Smooth muscle cell (in vitro differentiated cells): Measurements from ENCODE around the gene ERC2. TPM values are rescaled to one million over a fixed set of nuclear protein-coding genes. Genes with fewer than 3 reads are reported as not detected.
A peak's percentile ranks its signal among the peaks of the same experiment; 100 is the strongest.

Experiments used
- DNase-seq: peaks from one replicate; lab custom pipeline; 2025; ENCODE audit not compliant: unreplicated experiment; lab: John Stamatoyannopoulos, UW
- H2AFZ ChIP-seq: fragments of 200-600 bp; sonication (generic); 2 replicates; pipeline ENCODE4 v1.6.0; 2016; ENCODE audit warnings: antibody characterized with exemption, low read depth, mild to moderate bottlenecking
- H3F3A ChIP-seq: fragments of 200-600 bp; sonication (generic); 2 replicates; pipeline ENCODE4 v1.6.0; 2017; ENCODE audit warnings: antibody characterized with exemption, low read depth
- H3K27ac ChIP-seq: fragments of 200-600 bp; sonication (generic); 2 replicates; pipeline ENCODE4 v1.5.1; 2016; ENCODE audit warnings: low read depth, mild to moderate bottlenecking
- H3K27me3 ChIP-seq: fragments of 200-600 bp; sonication (generic); 2 replicates; pipeline ENCODE4 v1.6.1; 2016; ENCODE audit warnings: low read depth, mild to moderate bottlenecking
- H3K36me3 ChIP-seq: fragments of 200-600 bp; sonication (generic); 2 replicates; pipeline ENCODE4 v1.5.1; 2016; ENCODE audit warnings: low read depth
- H3K4me1 ChIP-seq: fragments of 200-600 bp; sonication (generic); 2 replicates; pipeline ENCODE4 v1.5.1; 2016; ENCODE audit warnings: low read depth
- H3K4me2 ChIP-seq: fragments of 200-600 bp; sonication (generic); 2 replicates; pipeline ENCODE4 v1.6.0; 2016; ENCODE audit warnings: mild to moderate bottlenecking
- H3K4me3 ChIP-seq: fragments of 200-600 bp; sonication (generic); 2 replicates; pipeline ENCODE4 v1.5.1; 2016; ENCODE audit warnings: mild to moderate bottlenecking
- H3K79me2 ChIP-seq: fragments of 200-600 bp; sonication (generic); 2 replicates; pipeline ENCODE4 v1.6.0; 2016; ENCODE audit warnings: low read depth, mild to moderate bottlenecking
- H3K9ac ChIP-seq: fragments of 200-600 bp; sonication (generic); 2 replicates; pipeline ENCODE4 v1.6.0; 2016; ENCODE audit warnings: low read depth
- H3K9me3 ChIP-seq: fragments of 200-600 bp; sonication (generic); replicated peaks from 2 replicates; pipeline ENCODE4 v1.5.1; 2016; ENCODE audit warnings: low read depth
- H4K20me1 ChIP-seq: fragments of 200-600 bp; sonication (generic); 2 replicates; pipeline ENCODE4 v1.6.0; 2016; ENCODE audit warnings: low read depth
- CTCF ChIP-seq: fragments of 200-600 bp; sonication (generic); IDR thresholded peaks from 2 replicates; pipeline ENCODE4 v1.5.1; 2017; ENCODE audit warnings: borderline replicate concordance, mild to moderate bottlenecking, antibody characterized with exemption; ENCODE audit not compliant: insufficient read depth, poor library complexity, severe bottlenecking
- WGBS: methylation state at CpG from one replicate; pipeline ENCODE4 v1.1.7; 2016; ENCODE audit warnings: low lambda C conversion rate; 5-methylcytosine and 5-hydroxymethylcytosine counted together
- polyA plus RNA-seq: library from polyadenylated mRNA; unstranded; fragments of >200 nt; fragmentation: Nextera tagmentation; extraction: Ambion mirVana; gene quantifications from 2 replicates; pipeline ENCODE4 v1.2.1, GENCODE V29; 2016
- total RNA-seq: library from RNA; depleted of rRNA; stranded (reverse); fragments of >200 nt; gene quantifications from 2 replicates; pipeline ENCODE4 v1.2.3, GENCODE V29; 2014

The ERC2 gene
- total and polyA plus RNA-seq, 2 experiments from 2014 or later = 1.1 TPM; not detected in 1

DNA sequence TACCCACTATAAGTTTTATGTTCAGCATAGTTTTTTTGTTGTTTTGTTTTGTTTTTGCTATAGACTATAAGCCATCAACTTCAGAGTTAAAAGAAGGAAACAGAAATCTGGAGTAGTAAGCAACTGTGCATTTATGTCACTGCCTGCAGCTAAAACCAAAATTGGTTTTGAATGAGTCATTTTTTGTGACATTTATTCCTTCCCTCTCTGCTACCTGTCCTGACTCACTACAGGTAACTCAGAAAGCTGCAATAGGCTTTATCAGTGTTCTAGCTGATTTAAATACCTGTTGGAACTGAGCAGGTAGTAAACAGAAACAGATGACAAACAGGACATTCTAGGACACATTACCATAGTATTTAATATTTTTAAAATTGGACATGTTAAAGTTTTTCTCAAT, 587.9 kb downstream of the ERC2 start:
- Histone ChIP-seq H4K20me1 (no peaks in the 10 kb centered on the region), H3K27ac (no peak overlapping the region), H3K9me3 (no peaks in the 10 kb centered on the region), H3F3A (peaks cover 4% of the 10 kb centered on the region), H3K27me3 (peaks cover 4% of the 10 kb centered on the region), H3K79me2 (no peaks in the 10 kb centered on the region), H3K4me2 (peak overlapping the region; percentile 33), H3K36me3 (no peaks in the 10 kb centered on the region), H3K4me3 (no peak overlapping the region), H3K9ac (no peak overlapping the region), H3K4me1 (peaks cover 25% of the 10 kb centered on the region), H2AFZ (no peak overlapping the region)
- no peak for DNase-seq
- TF ChIP-seq CTCF = no peak

DNA sequence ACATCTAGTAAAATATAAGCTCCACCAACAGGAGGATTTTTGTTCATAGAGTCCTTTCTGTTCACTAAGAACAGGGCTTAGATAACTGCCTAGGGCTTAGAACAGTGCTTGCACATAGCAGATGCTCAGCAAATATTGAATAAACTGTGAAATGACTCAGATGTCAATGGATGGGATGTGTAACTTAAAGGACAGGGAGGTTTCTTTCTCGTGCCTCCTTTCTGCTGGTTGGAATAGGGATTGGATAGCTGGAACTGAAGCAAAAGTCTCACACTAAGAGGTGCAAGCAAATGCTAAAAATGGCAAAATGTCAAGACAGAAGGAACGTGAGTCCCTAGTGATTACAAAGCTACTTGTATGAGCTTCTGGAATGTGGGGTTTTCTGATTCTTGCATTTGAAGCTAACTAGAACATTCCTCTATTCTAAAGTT, 588.4 kb downstream of the ERC2 start:
- no peak for DNase-seq
- Histone ChIP-seq H2AFZ (no peak overlapping the region), H3K9ac (no peak overlapping the region), H3K9me3 (no peaks in the 10 kb centered on the region), H3K36me3 (no peaks in the 10 kb centered on the region), H3K4me1 (peaks cover 25% of the 10 kb centered on the region), H4K20me1 (no peaks in the 10 kb centered on the region), H3K27me3 (peaks cover 4% of the 10 kb centered on the region), H3K79me2 (no peaks in the 10 kb centered on the region), H3F3A (peaks cover 4% of the 10 kb centered on the region), H3K4me2 (peak overlapping the region; percentile 33), H3K27ac (no peak overlapping the region), H3K4me3 (no peak overlapping the region)
- WGBS = 2% methylated on average over 2 of the region's 2 CpGs
- TF ChIP-seq CTCF = no peak

GRCh38 chr3:55877703-55878102, 590.6 kb downstream of the ERC2 start:
- H3K9ac ChIP-seq = no peak overlapping the region
- H3K27ac ChIP-seq = no peak overlapping the region
- no peak overlapping the region for H2AFZ ChIP-seq
- 90% methylated on average over 4 of the region's 4 CpGs for WGBS
- H3K4me1 ChIP-seq = peaks cover 25% of the 10 kb centered on the region
- H3K79me2 ChIP-seq = no peaks in the 10 kb centered on the region
- H3K27me3 ChIP-seq = peaks cover 4% of the 10 kb centered on the region
- no peak overlapping the region for H3K4me3 ChIP-seq
- no peaks in the 10 kb centered on the region for H3K9me3 ChIP-seq
- H3F3A ChIP-seq = peaks cover 4% of the 10 kb centered on the region
- H4K20me1 ChIP-seq = no peaks in the 10 kb centered on the region
- H3K36me3 ChIP-seq = no peaks in the 10 kb centered on the region
- no peak overlapping the region for H3K4me2 ChIP-seq
- no peak for TF ChIP-seq CTCF
- DNase-seq = no peak

DNA sequence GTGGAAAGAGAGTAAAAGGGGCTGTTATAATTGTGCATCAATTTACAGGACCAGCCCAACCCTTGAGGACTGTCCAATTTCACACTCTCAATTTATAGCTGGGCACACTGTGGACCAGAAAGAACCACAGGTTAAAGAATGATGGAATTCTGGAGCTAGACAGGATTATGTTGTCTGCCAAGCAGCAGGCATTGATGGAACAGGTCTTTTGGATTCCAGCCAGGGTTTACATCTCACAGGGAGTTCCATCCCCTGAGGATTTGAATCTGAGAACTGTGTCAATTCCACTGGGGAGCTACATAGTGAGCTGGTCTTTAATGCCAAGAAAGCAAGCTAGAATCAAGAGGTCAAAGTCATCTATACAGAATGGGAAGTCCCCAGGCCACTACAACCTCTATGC, 591.7 kb downstream of the ERC2 start:
- Histone ChIP-seq H3K4me1 (peaks cover 21% of the 10 kb centered on the region), H3K27me3 (no peaks in the 10 kb centered on the region), H3K4me2 (no peak overlapping the region), H3F3A (peaks cover 4% of the 10 kb centered on the region), H3K4me3 (no peak overlapping the region), H3K27ac (no peak overlapping the region), H4K20me1 (no peaks in the 10 kb centered on the region), H3K36me3 (no peaks in the 10 kb centered on the region), H2AFZ (no peak overlapping the region), H3K79me2 (no peaks in the 10 kb centered on the region), H3K9ac (no peak overlapping the region), H3K9me3 (no peaks in the 10 kb centered on the region)
- no peak for TF ChIP-seq CTCF
- no peak for DNase-seq
